Neuronal stem cell (in vitro differentiated cells): Measurements from ENCODE around the gene AP3S2.

Experiments
- DNase-seq: peaks from one replicate; pipeline ENCODE4 v3.0.0-alpha.2; 2013; ENCODE audit warnings: low spot score
- H2AFZ ChIP-seq: one replicate; pipeline ENCODE4 v1.6.1; 2013; ENCODE audit warnings: mild to moderate bottlenecking, low read length, inconsistent platforms
- H2AK5ac ChIP-seq: 2 replicates; pipeline ENCODE4 v1.6.1; 2013; ENCODE audit warnings: low read depth, mild to moderate bottlenecking, inconsistent platforms, low read length, moderate library complexity, mixed read lengths
- H2BK120ac ChIP-seq: 2 replicates; pipeline ENCODE4 v1.6.1; 2013; ENCODE audit warnings: low read depth, mild to moderate bottlenecking, inconsistent platforms, low read length, moderate library complexity, mixed read lengths
- H2BK12ac ChIP-seq: one replicate; pipeline ENCODE4 v1.6.1; 2013; ENCODE audit warnings: low read length, inconsistent platforms
- H2BK15ac ChIP-seq: 2 replicates; pipeline ENCODE4 v1.6.1; 2013; ENCODE audit warnings: mild to moderate bottlenecking, low read length, inconsistent platforms, mixed read lengths
- H2BK5ac ChIP-seq: one replicate; pipeline ENCODE4 v1.6.1; 2013; ENCODE audit warnings: inconsistent platforms, mild to moderate bottlenecking, low read length, moderate library complexity
- H3K14ac ChIP-seq: one replicate; pipeline ENCODE4 v1.6.1; 2013; ENCODE audit warnings: low read length, inconsistent platforms
- H3K18ac ChIP-seq: 2 replicates; pipeline ENCODE4 v1.6.1; 2013; ENCODE audit warnings: low read length, inconsistent platforms
- H3K23ac ChIP-seq: 2 replicates; pipeline ENCODE4 v1.6.1; 2013; ENCODE audit warnings: low read depth, mild to moderate bottlenecking, mixed read lengths, low read length, inconsistent platforms; ENCODE audit not compliant: poor library complexity
- H3K27ac ChIP-seq: replicated peaks from 3 replicates; pipeline ENCODE4 v1.5.1; 2013; ENCODE audit warnings: low read length, inconsistent platforms
- H3K27me3 ChIP-seq, 3 experiments: 2 replicates each; pipeline ENCODE4 v1.6.1; 2013; ENCODE audit warnings: low read length in 3 of 3, mild to moderate bottlenecking in 2 of 3, inconsistent platforms in 1 of 3, low read depth in 1 of 3, mixed read lengths in 1 of 3, moderate library complexity in 1 of 3; ENCODE audit not compliant: control insufficient read depth in 3 of 3, insufficient read depth in 3 of 3
- H3K36me3 ChIP-seq, 2 donors: replicated peaks in 1 of 2; 2 replicates each; pipeline ENCODE4 v1.6.1; 2013; ENCODE audit warnings: low read length in 2 of 2; ENCODE audit not compliant: control insufficient read depth in 2 of 2, insufficient read depth in 2 of 2
- H3K4ac ChIP-seq: 2 replicates; pipeline ENCODE4 v1.6.1; 2013; ENCODE audit warnings: inconsistent platforms, mild to moderate bottlenecking, low read length, moderate library complexity
- H3K4me1 ChIP-seq, 2 donors: 1 replicate in 1 of 2; 2 replicates in 1 of 2; pipeline ENCODE4 v1.6.1; 2013; ENCODE audit warnings: low read length in 2 of 2, low read depth in 1 of 2; ENCODE audit not compliant: control insufficient read depth in 2 of 2, insufficient read depth in 1 of 2
- H3K4me2 ChIP-seq: one replicate; pipeline ENCODE4 v1.6.1; 2013; ENCODE audit warnings: mild to moderate bottlenecking, low read length, inconsistent platforms; ENCODE audit not compliant: insufficient read depth, poor library complexity, severe bottlenecking
- H3K4me3 ChIP-seq, 2 donors: 2 replicates each; pipeline ENCODE4 v1.5.1; 2013; ENCODE audit warnings: low read length in 2 of 2, mild to moderate bottlenecking in 2 of 2, inconsistent platforms in 1 of 2, moderate library complexity in 1 of 2
- H3K79me1 ChIP-seq: one replicate; pipeline ENCODE4 v1.6.1; 2013; ENCODE audit warnings: low read depth, mild to moderate bottlenecking, inconsistent platforms, low read length, moderate library complexity
- H3K9ac ChIP-seq: one replicate; pipeline ENCODE4 v1.6.1; 2013; ENCODE audit warnings: mild to moderate bottlenecking, low read depth, low read length, inconsistent platforms; ENCODE audit not compliant: poor library complexity
- H3K9me3 ChIP-seq, 2 donors: replicated peaks in 1 of 2; 2 replicates each; pipeline versions ENCODE3 to v1.6.1; 2013; ENCODE audit warnings: low read length in 2 of 2, mild to moderate bottlenecking in 2 of 2, inconsistent platforms in 1 of 2, low read depth in 1 of 2, mixed read lengths in 1 of 2, moderate library complexity in 1 of 2; ENCODE audit not compliant: control insufficient read depth in 2 of 2, insufficient read depth in 1 of 2
- H4K8ac ChIP-seq: one replicate; pipeline ENCODE4 v1.6.1; 2013; ENCODE audit warnings: low read depth, mild to moderate bottlenecking, inconsistent platforms, low read length, moderate library complexity
- H4K91ac ChIP-seq: one replicate; pipeline ENCODE4 v1.6.1; 2013; ENCODE audit warnings: low read length, low read depth, mild to moderate bottlenecking, inconsistent platforms; ENCODE audit not compliant: poor library complexity
- WGBS, 2 donors: extraction: QIAGEN DNeasy Blood & Tissue Kit; methylation state at CpG; one replicate each; pipeline ENCODE4 v1.1.7; 2013; ENCODE audit warnings: missing lambda C conversion rate in 2 of 2, mixed read lengths in 1 of 2; ENCODE audit not compliant: insufficient read length in 2 of 2, insufficient replicate concordance in 1 of 2; ENCODE audit errors: extremely low coverage in 2 of 2; 5-methylcytosine and 5-hydroxymethylcytosine counted together

The AP3S2 gene

DNA sequence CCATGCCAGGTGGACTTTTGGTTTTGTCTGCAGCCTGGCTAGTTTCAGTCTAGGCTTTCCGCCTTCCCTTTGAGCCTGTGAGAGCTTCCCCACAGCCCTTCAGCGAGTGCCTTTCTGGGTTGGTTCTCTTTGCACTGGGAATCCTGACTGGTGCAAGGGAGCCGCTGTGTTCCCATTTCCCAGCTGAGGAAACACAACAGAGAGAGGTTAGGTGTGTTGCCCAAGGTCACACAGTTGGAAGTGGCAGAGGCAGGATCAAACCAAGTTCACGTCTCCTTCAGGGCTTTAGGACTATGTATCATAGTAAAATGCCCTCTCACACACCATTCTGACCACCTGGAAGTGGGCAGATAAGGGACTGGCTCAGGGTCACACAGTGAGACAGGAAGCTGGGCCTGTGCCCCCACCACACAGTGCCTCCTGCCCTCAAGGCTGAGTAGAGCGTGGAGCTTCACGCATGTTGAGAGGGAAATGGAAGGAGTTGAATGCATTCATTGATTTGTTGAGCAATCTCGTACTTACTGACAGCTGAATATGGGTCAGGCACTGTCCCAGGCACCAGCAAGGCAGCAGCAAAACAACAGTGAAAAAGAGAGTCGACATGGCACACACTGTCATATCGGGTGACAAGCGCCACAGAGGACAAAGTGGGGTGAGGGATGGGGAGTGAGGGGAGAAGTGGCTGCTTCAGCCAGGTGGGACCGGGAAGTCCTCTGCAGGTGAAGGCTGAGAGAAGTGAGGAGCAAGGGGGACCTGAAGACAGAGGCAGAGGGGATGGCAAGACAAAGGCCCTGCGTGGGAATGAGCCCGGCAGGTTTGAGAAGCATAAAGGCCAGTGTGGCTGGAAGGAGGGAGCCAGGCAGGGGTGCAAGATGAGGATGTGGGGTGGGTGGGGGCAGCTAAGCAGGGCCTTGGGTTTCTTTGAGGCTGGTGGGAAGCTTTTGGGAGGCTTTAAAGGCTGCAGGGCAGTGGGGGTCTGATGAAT is 66.8 kb downstream of the AP3S2 start:
- Histone ChIP-seq H3K4me2 (no peak overlapping the region), H3K9me3 (no peaks in the 10 kb centered on the region), H3K36me3 (peaks cover 0 to 4% of the 10 kb centered on the region in 2 donors), H4K91ac (no peak overlapping the region), H3K4me3 (no peak overlapping the region), H2BK15ac (no peak overlapping the region), H3K4me1 (peaks cover 11 to 12% of the 10 kb centered on the region in 2 donors), H3K79me1 (no peaks in the 10 kb centered on the region), H3K14ac (no peak overlapping the region), H3K18ac (peak overlapping the region; percentile 76), H3K27me3 (peaks cover 0 to 7% (median 0%) of the 10 kb centered on the region in 3 experiments), H2AFZ (no peak overlapping the region), H3K23ac (no peak overlapping the region), H2BK12ac (no peak overlapping the region), H2BK120ac (peak overlapping the region; percentile 81), H2AK5ac (peak overlapping the region; percentile 86), H3K4ac (no peak overlapping the region), H3K9ac (no peak overlapping the region), H3K27ac (no peak overlapping the region), H4K8ac (no peak overlapping the region), H2BK5ac (peak overlapping the region; percentile 39)
- no CpG with 5 or more reads among the region's 13 CpGs for WGBS, 2 donors
- DNase-seq = no peak

DNA sequence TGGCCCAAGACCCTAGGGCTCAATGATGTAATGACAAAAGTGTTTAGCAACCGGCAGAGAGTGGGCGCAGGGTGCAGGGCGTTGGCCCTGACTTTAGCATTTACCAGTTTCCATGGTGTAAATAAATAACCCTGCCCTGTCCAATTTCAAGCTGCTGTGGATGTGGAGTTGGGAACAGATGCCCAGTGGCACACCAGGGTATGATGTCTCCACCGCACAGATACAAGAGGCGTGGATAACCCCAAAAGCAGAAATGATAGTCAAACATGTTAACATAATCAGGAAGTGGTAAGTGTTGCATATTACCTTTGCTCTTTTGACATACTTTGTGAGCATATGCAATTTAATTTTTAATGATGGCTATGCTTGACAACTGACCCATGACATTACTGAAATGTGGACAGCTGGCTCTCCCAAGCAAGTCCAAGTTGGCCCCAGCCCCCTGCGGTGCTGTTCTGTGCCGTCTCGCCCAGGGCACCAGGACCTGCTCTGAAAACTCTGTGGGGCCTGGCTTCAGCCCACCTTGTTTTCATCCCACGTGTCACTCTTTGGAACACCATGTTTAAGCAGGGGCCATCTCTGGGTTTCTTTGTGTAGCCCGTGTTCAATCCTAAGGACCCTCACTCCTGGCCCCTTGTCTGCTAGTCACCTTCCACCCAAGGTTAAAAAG is 68.4 kb downstream of the AP3S2 start:
- no peak overlapping the region for H2BK12ac ChIP-seq
- H3K79me1 ChIP-seq = no peaks in the 10 kb centered on the region
- no peak overlapping the region for H2BK120ac ChIP-seq
- no peak overlapping the region for H3K9ac ChIP-seq
- H3K36me3 ChIP-seq = no peaks in the 10 kb centered on the region
- no peak overlapping the region for H3K23ac ChIP-seq
- H2BK15ac ChIP-seq = no peak overlapping the region
- H4K8ac ChIP-seq = no peak overlapping the region
- no peak overlapping the region for H3K18ac ChIP-seq
- peaks cover 11 to 12% of the 10 kb centered on the region in 2 donors for H3K4me1 ChIP-seq
- H3K4me3 ChIP-seq = no peak overlapping the region
- no peak overlapping the region for H2AK5ac ChIP-seq
- no peak overlapping the region for H3K4me2 ChIP-seq
- no peak overlapping the region for H3K4ac ChIP-seq
- WGBS, 2 donors = no CpG with 5 or more reads among the region's 10 CpGs
- no peak overlapping the region for H2BK5ac ChIP-seq
- H3K27me3 ChIP-seq = peaks cover 0 to 12% (median 0%) of the 10 kb centered on the region in 3 experiments
- no peak overlapping the region for H4K91ac ChIP-seq
- no peak for DNase-seq
- H2AFZ ChIP-seq = no peak overlapping the region
- no peak overlapping the region for H3K27ac ChIP-seq
- H3K9me3 ChIP-seq = no peaks in the 10 kb centered on the region
- no peak overlapping the region for H3K14ac ChIP-seq

- Histone ChIP-seq H4K8ac (no peak overlapping the region), H3K4me2 (no peak overlapping the region), H2BK15ac (no peak overlapping the region), H2AK5ac (no peak overlapping the region), H2AFZ (no peak overlapping the region), H3K23ac (peak overlapping the region; percentile 75), H4K91ac (no peak overlapping the region), H3K27ac (no peak overlapping the region), H3K14ac (no peak overlapping the region), H3K9me3 (no peaks in the 10 kb centered on the region), H3K4me1 (peaks cover 11 to 12% of the 10 kb centered on the region in 2 donors), H3K4me3 (no peak overlapping the region), H3K9ac (no peak overlapping the region), H2BK12ac (no peak overlapping the region), H3K18ac (no peak overlapping the region), H3K79me1 (no peaks in the 10 kb centered on the region), H3K36me3 (no peaks in the 10 kb centered on the region), H2BK120ac (no peak overlapping the region), H3K4ac (no peak overlapping the region), H2BK5ac (no peak overlapping the region), H3K27me3 (peaks cover 0 to 12% (median 0%) of the 10 kb centered on the region in 3 experiments)
- WGBS, 2 donors = no CpG with 5 or more reads among the region's 7 CpGs
- DNase-seq = no peak
Measured at GRCh38 chr15:89824607-89824867, 69.3 kb downstream of the AP3S2 start.
